Neutrophil (primary cell): ENCODE measurements around the gene TENM4.

ENCODE experiments used
- H3K27ac ChIP-seq: fragments of 200-600 bp; sonication (generic); 2 replicates; pipeline ENCODE4 v1.5.1; 2016; ENCODE audit warnings: mild to moderate bottlenecking, moderate library complexity
- H3K27me3 ChIP-seq: fragments of 200-600 bp; sonication (generic); 2 replicates; pipeline ENCODE4 v1.6.0; 2016; ENCODE audit warnings: mild to moderate bottlenecking
- H3K36me3 ChIP-seq: fragments of 200-600 bp; sonication (generic); 2 replicates; pipeline ENCODE4 v1.5.1; 2017
- H3K4me1 ChIP-seq, 2 experiments: fragments of 200-600 bp in 1 of 2; sonication (generic) in 1 of 2; 1 replicate in 1 of 2; 2 replicates in 1 of 2; pipeline versions ENCODE4 v1.5.1 to v1.6.1; 2013 to 2016; ENCODE audit warnings: low read depth in 1 of 2, low read length in 1 of 2, mild to moderate bottlenecking in 1 of 2, moderate library complexity in 1 of 2; ENCODE audit not compliant: control insufficient read depth in 1 of 2, insufficient read depth in 1 of 2
- H3K4me3 ChIP-seq, 2 experiments: fragments of 200-600 bp in 1 of 2; sonication (generic) in 1 of 2; 1 replicate in 1 of 2; 2 replicates in 1 of 2; pipeline ENCODE4 v1.5.1; 2013 to 2016; ENCODE audit warnings: low read depth in 1 of 2, low read length in 1 of 2, mild to moderate bottlenecking in 1 of 2, moderate library complexity in 1 of 2
- H3K9me3 ChIP-seq: fragments of 200-600 bp; sonication (generic); 2 replicates; pipeline ENCODE4 v1.5.1; 2016
- TF ChIP-seq, protein P1 (sequence below): fragments of 200-600 bp; sonication (generic); IDR thresholded peaks from 2 replicates; pipeline ENCODE4 v1.5.1; 2016; ENCODE audit warnings: antibody characterized with exemption

The TENM4 gene

DNA sequence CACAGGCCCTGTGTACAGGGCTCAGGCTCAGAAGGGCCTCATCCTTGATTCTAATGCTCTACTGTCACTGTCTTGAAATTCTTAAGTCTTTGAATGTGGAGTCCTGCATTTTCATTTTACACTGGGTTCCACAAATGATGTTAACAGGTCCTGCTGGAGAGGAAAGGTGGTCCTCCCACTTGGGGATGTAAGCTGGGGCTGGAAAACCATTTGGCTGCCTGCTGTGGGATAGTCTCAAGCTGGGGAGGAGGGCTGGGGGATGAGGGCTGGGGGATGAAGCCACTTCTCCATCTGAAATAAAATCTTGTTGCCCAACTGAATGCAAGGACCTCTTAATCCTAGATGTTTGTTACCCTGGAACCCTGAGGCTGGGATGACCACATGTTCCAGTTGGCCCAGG lies 423.0 kb downstream of the TENM4 start:
- H3K4me3 ChIP-seq = no peak overlapping the region
- no peaks in the 10 kb centered on the region for H3K9me3 ChIP-seq
- peaks cover 18% of the 10 kb centered on the region for H3K27me3 ChIP-seq
- TF ChIP-seq, protein P1, sequence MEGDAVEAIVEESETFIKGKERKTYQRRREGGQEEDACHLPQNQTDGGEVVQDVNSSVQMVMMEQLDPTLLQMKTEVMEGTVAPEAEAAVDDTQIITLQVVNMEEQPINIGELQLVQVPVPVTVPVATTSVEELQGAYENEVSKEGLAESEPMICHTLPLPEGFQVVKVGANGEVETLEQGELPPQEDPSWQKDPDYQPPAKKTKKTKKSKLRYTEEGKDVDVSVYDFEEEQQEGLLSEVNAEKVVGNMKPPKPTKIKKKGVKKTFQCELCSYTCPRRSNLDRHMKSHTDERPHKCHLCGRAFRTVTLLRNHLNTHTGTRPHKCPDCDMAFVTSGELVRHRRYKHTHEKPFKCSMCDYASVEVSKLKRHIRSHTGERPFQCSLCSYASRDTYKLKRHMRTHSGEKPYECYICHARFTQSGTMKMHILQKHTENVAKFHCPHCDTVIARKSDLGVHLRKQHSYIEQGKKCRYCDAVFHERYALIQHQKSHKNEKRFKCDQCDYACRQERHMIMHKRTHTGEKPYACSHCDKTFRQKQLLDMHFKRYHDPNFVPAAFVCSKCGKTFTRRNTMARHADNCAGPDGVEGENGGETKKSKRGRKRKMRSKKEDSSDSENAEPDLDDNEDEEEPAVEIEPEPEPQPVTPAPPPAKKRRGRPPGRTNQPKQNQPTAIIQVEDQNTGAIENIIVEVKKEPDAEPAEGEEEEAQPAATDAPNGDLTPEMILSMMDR = no peak
- no peaks in the 10 kb centered on the region for H3K36me3 ChIP-seq
- H3K27ac ChIP-seq = no peak overlapping the region
- no peaks in the 10 kb centered on the region for H3K4me1 ChIP-seq

DNA sequence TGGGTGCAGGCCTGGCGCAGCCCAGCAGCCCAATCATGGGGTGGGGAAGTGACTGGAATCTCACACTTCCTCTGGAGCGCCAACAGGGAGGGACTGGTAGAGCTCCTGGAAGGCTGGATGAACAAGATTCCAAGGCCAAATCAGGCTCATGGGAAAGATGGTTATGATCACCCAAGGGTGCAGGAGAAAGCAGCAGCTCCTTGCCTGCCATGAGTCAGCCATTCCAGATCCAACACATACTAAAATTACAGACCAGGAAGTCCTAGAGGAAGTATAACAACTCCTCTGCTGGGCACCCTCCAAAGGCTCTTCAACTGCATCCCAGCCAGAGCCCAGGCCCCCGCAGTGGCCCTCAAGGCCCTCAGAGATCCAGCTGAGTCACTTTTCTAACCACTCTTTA lies 427.3 kb downstream of the TENM4 start:
- no peak overlapping the region for H3K4me3 ChIP-seq
- no peaks in the 10 kb centered on the region for H3K9me3 ChIP-seq
- TF ChIP-seq, protein P1 = no peak
- H3K27me3 ChIP-seq = peaks cover 6% of the 10 kb centered on the region
- H3K4me1 ChIP-seq = no peaks in the 10 kb centered on the region
- H3K27ac ChIP-seq = no peak overlapping the region
- H3K36me3 ChIP-seq = no peaks in the 10 kb centered on the region

DNA sequence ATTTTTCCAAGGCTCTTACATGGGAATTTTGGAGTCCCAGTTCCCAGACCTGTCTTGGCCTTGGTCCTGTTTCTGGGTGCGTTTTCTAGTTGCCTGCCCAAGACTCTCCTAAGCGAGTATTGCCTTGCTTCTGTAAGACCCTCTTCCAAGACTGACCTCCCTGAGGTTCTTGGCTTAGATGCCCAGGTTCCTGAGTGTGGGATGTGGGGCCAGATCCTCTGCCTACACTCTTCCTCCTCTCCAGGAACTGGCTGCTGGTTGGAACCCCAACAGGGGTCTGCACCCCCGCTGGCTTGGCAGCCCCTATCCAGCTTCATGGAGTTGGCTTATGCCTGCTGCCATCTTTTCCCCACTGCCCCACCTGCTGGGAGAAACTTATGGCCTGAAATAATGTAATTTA lies 429.5 kb downstream of the TENM4 start:
- Histone ChIP-seq H3K27ac (no peak overlapping the region), H3K4me3 (no peak overlapping the region), H3K27me3 (no peaks in the 10 kb centered on the region), H3K4me1 (no peaks in the 10 kb centered on the region), H3K9me3 (no peaks in the 10 kb centered on the region), H3K36me3 (no peaks in the 10 kb centered on the region)
- TF ChIP-seq, protein P1 = no peak

DNA sequence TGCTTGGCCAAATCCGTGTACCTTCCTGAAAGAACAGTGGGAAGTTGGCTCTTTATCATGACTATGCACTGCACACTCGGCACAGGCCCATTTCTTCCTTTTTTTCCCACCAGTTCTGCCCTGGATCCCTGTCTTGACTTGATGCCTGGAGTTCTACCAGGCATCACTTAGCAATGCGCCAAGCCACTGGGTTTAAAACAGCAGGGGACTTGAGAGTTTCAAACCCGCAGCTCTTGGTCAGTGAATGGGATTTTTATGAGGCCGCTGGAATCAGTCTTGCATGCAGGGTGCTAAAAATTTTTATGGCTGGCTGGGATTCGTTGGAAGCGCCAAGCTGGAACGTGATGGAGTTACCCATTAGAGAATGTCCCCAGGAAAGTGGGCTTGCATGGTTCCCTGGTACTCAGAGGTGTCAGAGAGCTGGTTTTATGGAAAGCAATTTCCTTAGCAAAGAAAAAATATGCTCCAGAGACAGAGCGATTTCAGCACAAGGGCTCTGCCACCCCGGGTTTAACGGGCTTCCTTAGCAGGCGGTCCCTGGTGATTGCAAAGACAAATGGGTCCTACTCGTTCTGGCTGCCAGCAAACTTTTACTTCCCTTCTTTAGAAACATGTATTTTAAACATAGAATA lies 432.9 kb downstream of the TENM4 start:
- Histone ChIP-seq H3K36me3 (no peaks in the 10 kb centered on the region), H3K9me3 (no peaks in the 10 kb centered on the region), H3K4me3 (no peak overlapping the region), H3K4me1 (no peaks in the 10 kb centered on the region), H3K27ac (no peak overlapping the region), H3K27me3 (no peaks in the 10 kb centered on the region)
- TF ChIP-seq, protein P1 = no peak

DNA sequence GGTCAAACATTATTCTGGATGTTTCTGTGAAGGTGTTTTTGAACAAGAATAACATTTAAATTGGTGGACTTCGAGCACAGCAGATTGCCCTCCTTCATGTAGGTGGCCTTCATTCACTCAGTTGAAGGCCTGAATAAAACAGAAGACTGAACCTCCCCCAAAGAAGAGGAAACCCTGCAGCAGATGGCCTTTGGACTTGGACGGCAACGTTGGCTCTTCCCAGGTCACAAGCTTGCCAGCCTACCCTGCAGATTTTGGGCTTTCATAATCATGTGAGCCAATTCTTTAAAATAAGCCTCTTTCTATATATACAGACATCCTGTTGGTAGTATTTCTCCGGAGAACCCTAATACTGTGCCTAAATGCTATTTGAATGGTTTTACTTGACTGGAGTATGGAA lies 434.0 kb downstream of the TENM4 start:
- Histone ChIP-seq H3K4me3 (no peak overlapping the region), H3K27ac (no peak overlapping the region), H3K36me3 (no peaks in the 10 kb centered on the region), H3K9me3 (no peaks in the 10 kb centered on the region), H3K27me3 (no peaks in the 10 kb centered on the region), H3K4me1 (no peaks in the 10 kb centered on the region)
- TF ChIP-seq, protein P1 = no peak
